ENCODE measurements around the gene SIGLEC10.
"Not testable (repeated sequence)": the region's sequence is repeated elsewhere in the genome, so short reads cannot be mapped to it uniquely, and the experiment has no call there.

SIGLEC10 gene

GRCh38 chr19:51417107-51417809 is at the start of gene SIGLEC10:
Gene SIGLEC10 (minus strand): TSS chr19:51417642. CDS start chr19:51417581, 61 bp downstream.
- no peak for DNase-seq

GRCh38 chr19:51466723-51467122 is 49.3 kb upstream of the SIGLEC10 start:
- DNase-seq, result no peak

- DNase-seq, result not testable (repeated sequence)
These were observed 46.6 kb upstream of the SIGLEC10 start for GRCh38 chr19:51463976-51464581.

- no peak for DNase-seq
These were observed 45.2 kb upstream of the SIGLEC10 start for GRCh38 chr19:51462681-51463080.

GRCh38 chr19:51462276-51462675 is 44.8 kb upstream of the SIGLEC10 start:
- no peak for DNase-seq

GRCh38 chr19:51461723-51462161 is 44.3 kb upstream of the SIGLEC10 start:
- DNase-seq, result no peak

- no peak for DNase-seq
These were observed 42.9 kb upstream of the SIGLEC10 start for GRCh38 chr19:51460164-51460992.

GRCh38 chr19:51458899-51459505 is 41.6 kb upstream of the SIGLEC10 start:
- no peak for DNase-seq

GRCh38 chr19:51458051-51458645 is 40.7 kb upstream of the SIGLEC10 start, which contains the start of gene SIGLEC8:
Gene SIGLEC8 (minus strand): TSS chr19:51458454. CDS start chr19:51458387, 67 bp downstream.
- DNase-seq, result no peak

GRCh38 chr19:51457351-51458013 is 40.0 kb upstream of the SIGLEC10 start:
- DNase-seq, result no peak

GRCh38 chr19:51456541-51457290 is 39.3 kb upstream of the SIGLEC10 start:
- DNase-seq, result no peak

- no peak for DNase-seq
These were observed 33.4 kb upstream of the SIGLEC10 start for GRCh38 chr19:51450730-51451307.

- no peak for DNase-seq
These were observed 31.1 kb upstream of the SIGLEC10 start for GRCh38 chr19:51448411-51449016.

- no peak for DNase-seq
These were observed 30.6 kb upstream of the SIGLEC10 start for GRCh38 chr19:51448011-51448410.

GRCh38 chr19:51447510-51447909 is 30.1 kb upstream of the SIGLEC10 start:
- not testable (repeated sequence) for DNase-seq

- DNase-seq, result no peak
These were observed 24.3 kb upstream of the SIGLEC10 start for GRCh38 chr19:51441410-51442390.

- no peak for DNase-seq
These were observed 23.5 kb upstream of the SIGLEC10 start for GRCh38 chr19:51440846-51441409.

GRCh38 chr19:51440052-51440451 is 22.6 kb upstream of the SIGLEC10 start:
- DNase-seq, result no peak

GRCh38 chr19:51439021-51439465 is 21.6 kb upstream of the SIGLEC10 start:
- DNase-seq, result no peak

Measured in NCI-H2029 (cell line).